DOHH2 (cell line): ENCODE results near the gene SCNN1A.

Experiments used
- H3F3A ChIP-seq: fragments of 200-600 bp; sonication (generic), shearing (Covaris generic); 2 replicates; pipeline ENCODE4 v1.6.0; 2016; ENCODE audit warnings: antibody characterized with exemption, mild to moderate bottlenecking; ENCODE audit not compliant: control insufficient read depth, insufficient read depth
- H3K27ac ChIP-seq: fragments of 200-600 bp; sonication (generic); 2 replicates; pipeline ENCODE4 v1.5.1; 2014; ENCODE audit warnings: low read depth, mild to moderate bottlenecking, low read length, moderate library complexity
- H3K27me3 ChIP-seq: fragments of 200-600 bp; sonication (generic); 2 replicates; pipeline ENCODE4 v1.6.1; 2014; ENCODE audit warnings: mild to moderate bottlenecking, low read length, mixed read lengths; ENCODE audit not compliant: control insufficient read depth
- H3K36me3 ChIP-seq: fragments of 200-600 bp; sonication (generic); 2 replicates; pipeline ENCODE4 v1.6.1; 2014; ENCODE audit warnings: mild to moderate bottlenecking, low read length, moderate library complexity, mixed read lengths; ENCODE audit not compliant: control insufficient read depth
- H3K4me1 ChIP-seq: fragments of 200-600 bp; sonication (generic); 2 replicates; pipeline ENCODE4 v1.6.1; 2014; ENCODE audit warnings: mild to moderate bottlenecking, low read length, mixed read lengths; ENCODE audit not compliant: control insufficient read depth
- H3K4me2 ChIP-seq: fragments of 200-600 bp; sonication (generic); 2 replicates; pipeline ENCODE4 v1.6.0; 2014; ENCODE audit warnings: mild to moderate bottlenecking, low read length, moderate library complexity
- H3K4me3 ChIP-seq: fragments of 200-600 bp; sonication (generic); 2 replicates; pipeline ENCODE4 v1.5.1; 2014; ENCODE audit warnings: mild to moderate bottlenecking, low read length, mixed read lengths
- H3K79me2 ChIP-seq: fragments of 200-600 bp; sonication (generic); 2 replicates; pipeline ENCODE4 v1.6.1; 2014; ENCODE audit warnings: mild to moderate bottlenecking, low read length, mixed read lengths; ENCODE audit not compliant: control insufficient read depth
- H3K9me2 ChIP-seq: fragments of 200-600 bp; sonication (generic); replicated peaks from 2 replicates; pipeline ENCODE4 v1.6.1; 2014; ENCODE audit warnings: mild to moderate bottlenecking, low read length, mixed read lengths; ENCODE audit not compliant: control insufficient read depth
- H3K9me3 ChIP-seq: fragments of 200-600 bp; sonication (generic); 2 replicates; pipeline ENCODE4 v1.6.1; 2014; ENCODE audit warnings: antibody characterized with exemption, low read length, mixed read lengths; ENCODE audit not compliant: control insufficient read depth, insufficient read depth
- H4K20me1 ChIP-seq: fragments of 200-600 bp; sonication (generic); 2 replicates; pipeline ENCODE4 v1.6.0; 2014; ENCODE audit warnings: low read depth, mild to moderate bottlenecking, antibody characterized with exemption, low read length, moderate library complexity; ENCODE audit not compliant: control insufficient read depth, insufficient read depth
- EZH2phosphoT487 ChIP-seq: fragments of 200-600 bp; sonication (generic); IDR thresholded peaks from 2 replicates; pipeline ENCODE4 v1.6.1; 2017; ENCODE audit warnings: borderline replicate concordance, mild to moderate bottlenecking, antibody characterized with exemption, low read length, moderate library complexity, mixed read lengths
- TF ChIP-seq, protein P1 (sequence below): fragments of 200-600 bp; sonication (generic); IDR thresholded peaks from one replicate; pipeline ENCODE4 v1.5.1; 2014; ENCODE audit warnings: antibody characterized with exemption, mild to moderate bottlenecking, low read depth, low read length; ENCODE audit not compliant: poor library complexity, severe bottlenecking

SCNN1A gene

DNA sequence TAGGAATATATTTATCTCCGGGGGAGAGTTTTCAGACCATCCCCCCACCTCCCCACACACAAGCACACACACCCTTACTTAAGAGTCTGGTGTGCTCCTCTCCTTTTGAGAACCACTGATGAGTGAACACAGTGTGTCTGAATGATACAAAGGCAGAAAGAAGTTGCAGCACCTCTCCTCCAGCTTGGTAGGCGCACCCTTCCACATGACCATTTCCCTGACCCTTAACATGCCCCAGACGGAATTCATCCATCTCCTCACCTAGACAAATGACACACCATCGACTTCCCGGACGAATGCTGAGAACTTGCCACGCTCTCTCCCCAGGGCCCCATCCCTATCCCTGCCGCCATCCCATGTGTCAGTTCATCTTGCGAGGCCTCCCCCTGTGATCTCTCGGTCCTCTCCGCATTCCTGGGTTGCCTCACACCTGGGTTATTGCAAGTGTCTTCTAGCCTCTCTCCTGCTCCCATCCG is 37.4 kb downstream of the SCNN1A start:
- Histone ChIP-seq H3K4me2 (peak overlapping the region; percentile 92), H3K36me3 (peaks cover 59% of the 10 kb centered on the region), H3K4me3 (peak overlapping the region; percentile 100), H4K20me1 (no peaks in the 10 kb centered on the region), H3K4me1 (peaks cover 70% of the 10 kb centered on the region), H3K9me3 (no peaks in the 10 kb centered on the region), H3K9me2 (no peaks in the 10 kb centered on the region), H3F3A (peaks cover 25% of the 10 kb centered on the region), H3K27ac (peak overlapping the region; percentile 93), H3K79me2 (peaks cover 81% of the 10 kb centered on the region), H3K27me3 (no peaks in the 10 kb centered on the region)
- TF ChIP-seq, protein P1, sequence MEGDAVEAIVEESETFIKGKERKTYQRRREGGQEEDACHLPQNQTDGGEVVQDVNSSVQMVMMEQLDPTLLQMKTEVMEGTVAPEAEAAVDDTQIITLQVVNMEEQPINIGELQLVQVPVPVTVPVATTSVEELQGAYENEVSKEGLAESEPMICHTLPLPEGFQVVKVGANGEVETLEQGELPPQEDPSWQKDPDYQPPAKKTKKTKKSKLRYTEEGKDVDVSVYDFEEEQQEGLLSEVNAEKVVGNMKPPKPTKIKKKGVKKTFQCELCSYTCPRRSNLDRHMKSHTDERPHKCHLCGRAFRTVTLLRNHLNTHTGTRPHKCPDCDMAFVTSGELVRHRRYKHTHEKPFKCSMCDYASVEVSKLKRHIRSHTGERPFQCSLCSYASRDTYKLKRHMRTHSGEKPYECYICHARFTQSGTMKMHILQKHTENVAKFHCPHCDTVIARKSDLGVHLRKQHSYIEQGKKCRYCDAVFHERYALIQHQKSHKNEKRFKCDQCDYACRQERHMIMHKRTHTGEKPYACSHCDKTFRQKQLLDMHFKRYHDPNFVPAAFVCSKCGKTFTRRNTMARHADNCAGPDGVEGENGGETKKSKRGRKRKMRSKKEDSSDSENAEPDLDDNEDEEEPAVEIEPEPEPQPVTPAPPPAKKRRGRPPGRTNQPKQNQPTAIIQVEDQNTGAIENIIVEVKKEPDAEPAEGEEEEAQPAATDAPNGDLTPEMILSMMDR = no peak
- no peak for TF ChIP-seq EZH2phosphoT487

DNA sequence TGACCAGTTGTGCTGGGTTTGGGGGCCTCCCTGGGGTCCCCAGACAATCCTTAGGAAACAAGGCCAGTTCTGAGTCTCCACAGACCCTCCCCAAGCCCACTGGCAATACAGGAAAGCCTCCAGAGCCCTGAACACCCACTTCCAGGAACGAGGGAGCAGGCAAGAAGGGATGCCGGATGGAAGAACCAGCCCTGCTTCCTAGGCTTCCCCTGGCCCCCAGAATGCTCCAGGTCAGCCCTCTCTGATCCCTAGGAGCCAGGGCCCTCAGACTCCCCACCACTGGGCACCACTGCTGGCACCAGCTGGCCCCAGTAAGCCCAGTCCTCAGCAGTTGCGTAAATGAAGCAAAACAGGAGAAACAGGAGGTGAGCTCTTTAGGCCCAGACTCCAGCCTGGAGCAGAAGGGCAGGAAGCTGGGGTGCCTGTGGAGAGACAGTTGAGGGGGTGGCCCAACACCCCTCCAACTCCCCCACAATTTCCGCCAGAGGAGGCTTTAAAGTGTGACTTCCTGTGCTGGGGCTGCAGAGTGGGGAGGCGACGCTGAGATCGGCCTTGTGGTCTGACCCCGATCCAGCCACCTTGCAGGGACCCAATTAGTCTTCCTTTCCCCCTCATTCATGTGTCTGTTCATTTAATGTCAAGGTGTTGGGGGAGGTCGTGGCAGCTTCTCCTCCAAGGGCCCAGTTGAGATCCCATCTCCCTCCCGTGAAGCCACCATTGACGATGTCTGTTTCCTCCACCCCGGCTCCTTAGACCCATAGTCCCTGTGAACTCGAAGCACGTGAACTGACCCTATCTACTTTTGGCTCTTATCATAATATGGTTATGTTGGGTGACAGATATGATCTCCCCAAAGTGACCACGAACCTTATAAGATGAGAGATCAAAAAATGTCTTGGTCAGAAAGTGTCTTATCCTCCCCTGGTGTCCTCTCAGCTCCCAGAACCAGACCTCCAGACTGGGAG is 38.2 kb downstream of the SCNN1A start:
- no peaks in the 10 kb centered on the region for H3K9me2 ChIP-seq
- peaks cover 25% of the 10 kb centered on the region for H3F3A ChIP-seq
- H3K36me3 ChIP-seq = peaks cover 67% of the 10 kb centered on the region
- peaks cover 79% of the 10 kb centered on the region for H3K79me2 ChIP-seq
- H3K9me3 ChIP-seq = no peaks in the 10 kb centered on the region
- no peaks in the 10 kb centered on the region for H4K20me1 ChIP-seq
- H3K4me1 ChIP-seq = peaks cover 62% of the 10 kb centered on the region
- no peaks in the 10 kb centered on the region for H3K27me3 ChIP-seq
- peak overlapping the region; percentile 100 for H3K4me3 ChIP-seq
- no peak for TF ChIP-seq EZH2phosphoT487
- TF ChIP-seq, protein P1 = no peak
- H3K27ac ChIP-seq = peak overlapping the region; percentile 93
- H3K4me2 ChIP-seq = peak overlapping the region; percentile 92

DNA sequence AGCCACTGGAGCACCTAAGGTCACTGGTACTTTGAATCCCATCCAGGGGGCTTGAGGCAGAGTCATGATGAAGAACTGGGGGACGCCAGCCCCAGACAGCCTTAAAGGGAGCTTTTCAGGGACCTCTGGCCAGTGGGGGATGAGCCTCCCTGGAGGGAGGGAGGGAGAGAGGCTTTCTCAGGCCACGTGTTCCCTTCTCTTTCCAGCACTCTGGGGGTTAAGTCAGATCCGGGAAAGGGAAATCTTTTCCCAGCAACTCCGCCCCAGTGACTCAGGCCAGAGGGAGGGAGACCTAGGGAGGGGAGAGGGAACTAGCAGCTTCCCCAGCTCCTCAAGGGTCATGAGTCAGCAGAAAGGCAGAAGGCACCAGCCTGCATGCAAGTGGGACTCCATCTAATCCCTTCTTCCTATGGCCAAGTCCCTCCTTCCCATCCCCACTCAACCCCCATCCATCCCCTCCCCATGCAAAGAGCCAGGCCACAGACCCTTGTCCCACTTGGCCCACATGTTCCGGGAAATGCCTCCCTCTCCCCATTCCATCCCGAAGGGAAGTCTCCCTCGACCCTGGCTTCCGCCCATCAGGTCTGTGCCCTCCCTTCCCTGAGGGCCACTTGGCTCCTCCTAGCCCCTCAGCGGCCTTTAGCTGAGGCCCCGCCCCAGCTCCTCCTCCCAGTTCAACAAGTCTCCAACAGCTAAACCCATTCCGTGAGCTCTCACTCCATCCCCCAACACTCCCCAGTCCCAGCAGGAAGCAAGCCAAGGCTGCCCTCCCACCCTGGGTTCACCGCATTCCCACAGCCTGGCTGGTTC is 39.1 kb downstream of the SCNN1A start:
- Histone ChIP-seq H3K79me2 (peaks cover 70% of the 10 kb centered on the region), H4K20me1 (no peaks in the 10 kb centered on the region), H3K27ac (peak overlapping the region; percentile 93), H3K27me3 (no peaks in the 10 kb centered on the region), H3K4me2 (peak overlapping the region; percentile 92), H3K4me3 (peak overlapping the region; percentile 100), H3K4me1 (peaks cover 63% of the 10 kb centered on the region), H3K36me3 (peaks cover 68% of the 10 kb centered on the region), H3F3A (peaks cover 25% of the 10 kb centered on the region), H3K9me3 (no peaks in the 10 kb centered on the region), H3K9me2 (no peaks in the 10 kb centered on the region)
- no peak for TF ChIP-seq EZH2phosphoT487
- TF ChIP-seq, protein P1 = no peak
